Choroid plexus epithelial cell (primary cell): ENCODE results near the gene OXTR.
A peak's percentile ranks its signal among the peaks of the same experiment; 100 is the strongest.

Source experiments
- DNase-seq: peaks from one replicate; pipeline ENCODE4 v3.0.0-alpha.2; 2010; ENCODE audit warnings: low read depth
- H3K4me3 ChIP-seq: 2 replicates; pipeline ENCODE4 v1.5.1; 2011; ENCODE audit warnings: low read depth, mild to moderate bottlenecking, control low read depth, low read length, moderate library complexity
- TF ChIP-seq, protein P1 (sequence below): conservative IDR thresholded peaks from 2 replicates; pipeline ENCODE4 v1.5.1; 2011; ENCODE audit warnings: low read depth, mild to moderate bottlenecking, control low read depth, inconsistent platforms, low read length, moderate library complexity

Gene OXTR

DNA sequence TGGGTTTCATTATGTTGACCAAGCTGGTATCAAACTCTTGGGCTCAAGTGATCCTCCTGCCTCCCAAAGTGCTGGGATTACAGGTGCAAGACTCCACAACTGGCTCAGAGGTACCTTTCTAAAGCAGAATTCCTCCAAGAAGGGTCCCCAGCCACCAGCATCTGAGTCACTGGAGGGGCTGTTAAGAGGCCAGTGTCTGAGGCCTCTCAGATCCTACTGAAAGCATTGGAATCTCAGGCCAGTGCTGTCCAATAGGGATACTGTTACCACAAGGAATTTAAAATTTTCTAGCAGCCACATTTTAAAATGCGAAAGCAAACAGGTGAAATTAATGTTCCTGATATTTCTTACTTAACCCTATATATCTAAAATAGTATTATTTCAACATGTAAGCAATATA lies 34.5 kb downstream of the OXTR start:
- H3K4me3 ChIP-seq = no peak overlapping the region
- no peak for DNase-seq
- TF ChIP-seq, protein P1, sequence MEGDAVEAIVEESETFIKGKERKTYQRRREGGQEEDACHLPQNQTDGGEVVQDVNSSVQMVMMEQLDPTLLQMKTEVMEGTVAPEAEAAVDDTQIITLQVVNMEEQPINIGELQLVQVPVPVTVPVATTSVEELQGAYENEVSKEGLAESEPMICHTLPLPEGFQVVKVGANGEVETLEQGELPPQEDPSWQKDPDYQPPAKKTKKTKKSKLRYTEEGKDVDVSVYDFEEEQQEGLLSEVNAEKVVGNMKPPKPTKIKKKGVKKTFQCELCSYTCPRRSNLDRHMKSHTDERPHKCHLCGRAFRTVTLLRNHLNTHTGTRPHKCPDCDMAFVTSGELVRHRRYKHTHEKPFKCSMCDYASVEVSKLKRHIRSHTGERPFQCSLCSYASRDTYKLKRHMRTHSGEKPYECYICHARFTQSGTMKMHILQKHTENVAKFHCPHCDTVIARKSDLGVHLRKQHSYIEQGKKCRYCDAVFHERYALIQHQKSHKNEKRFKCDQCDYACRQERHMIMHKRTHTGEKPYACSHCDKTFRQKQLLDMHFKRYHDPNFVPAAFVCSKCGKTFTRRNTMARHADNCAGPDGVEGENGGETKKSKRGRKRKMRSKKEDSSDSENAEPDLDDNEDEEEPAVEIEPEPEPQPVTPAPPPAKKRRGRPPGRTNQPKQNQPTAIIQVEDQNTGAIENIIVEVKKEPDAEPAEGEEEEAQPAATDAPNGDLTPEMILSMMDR = no peak

DNA sequence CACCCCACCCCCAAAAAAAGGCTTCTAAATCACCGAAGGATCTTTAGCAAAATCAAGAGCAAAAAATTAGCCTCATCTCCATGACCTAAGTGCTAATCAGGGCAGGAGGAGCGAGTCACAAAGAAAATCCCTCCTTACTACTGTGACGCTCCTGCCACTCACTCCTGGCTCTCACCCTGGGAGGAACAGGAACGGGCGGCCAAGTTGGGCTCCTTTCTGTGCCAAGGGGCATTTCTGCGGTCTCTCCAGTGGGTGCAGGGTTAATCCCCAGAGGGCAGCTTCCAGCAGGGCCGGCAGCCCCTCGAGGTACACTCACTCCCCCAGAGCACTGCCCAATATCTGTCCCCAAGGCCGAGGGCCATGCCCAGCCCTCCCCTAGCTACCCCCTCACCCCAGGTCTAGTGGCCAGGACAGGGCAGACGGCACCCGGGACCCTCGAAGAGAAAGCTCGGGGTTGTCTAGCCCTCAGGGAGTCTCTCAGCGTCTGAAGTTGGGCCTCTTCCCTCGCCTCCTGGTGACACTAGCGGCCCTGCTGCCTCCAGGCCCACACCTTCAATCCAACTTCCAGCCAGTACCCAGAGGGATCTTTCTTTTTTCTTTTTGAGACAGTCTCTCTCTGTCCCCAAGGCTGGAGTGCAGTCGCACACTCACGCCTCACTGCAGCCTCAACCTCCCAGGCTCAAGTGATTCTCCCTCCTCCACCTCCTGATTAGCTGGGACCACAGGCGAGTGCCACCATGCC lies 35.1 kb downstream of the OXTR start:
- TF ChIP-seq, protein P1 = no peak
- DNase-seq = no peak
- H3K4me3 ChIP-seq = no peak overlapping the region

DNA sequence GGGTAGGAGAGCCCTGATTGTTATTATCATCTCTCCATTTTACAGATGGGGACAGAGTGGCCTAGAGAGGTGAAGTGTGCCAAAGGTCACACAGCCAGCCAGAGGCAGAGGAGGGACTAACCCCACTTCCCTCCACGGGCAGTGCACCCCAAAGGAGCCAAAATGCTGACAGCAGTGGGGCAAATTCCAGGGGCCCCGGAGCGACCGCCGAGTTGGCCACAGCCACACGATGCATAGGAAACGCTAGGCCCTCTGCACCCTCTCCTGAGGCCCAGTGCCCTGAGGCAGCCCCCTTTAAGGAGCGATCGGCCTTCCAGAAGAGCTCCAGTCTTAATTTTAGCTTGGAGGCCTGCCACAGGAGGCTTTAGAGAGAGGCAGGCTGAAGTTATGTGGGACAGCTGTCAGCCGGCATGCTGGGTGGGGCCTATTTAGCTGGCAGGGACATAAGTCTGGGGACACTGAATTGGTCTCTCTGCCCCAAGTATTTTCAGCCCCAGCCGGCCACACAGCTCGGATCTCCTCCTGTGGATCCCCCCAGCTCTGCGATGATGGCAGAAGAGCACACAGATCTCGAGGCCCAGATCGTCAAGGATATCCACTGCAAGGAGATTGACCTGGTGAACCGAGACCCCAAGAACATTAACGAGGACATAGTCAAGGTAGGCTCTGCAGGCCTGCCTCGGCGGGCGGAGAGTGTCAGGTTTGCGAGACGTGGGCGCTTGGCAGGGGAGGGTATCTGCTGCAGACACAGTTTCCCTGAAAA lies 35.9 kb downstream of the OXTR start, which contains the start of gene CAV3:
CAV3 (plus strand) TSS at position 471 of the 763 bp plus-strand sequence; CDS start at position 546, 75 bp downstream.
- H3K4me3 ChIP-seq = no peak within 1 kb of the TSS
- TF ChIP-seq, protein P1 = no peak
- DNase-seq = no peak

DNA sequence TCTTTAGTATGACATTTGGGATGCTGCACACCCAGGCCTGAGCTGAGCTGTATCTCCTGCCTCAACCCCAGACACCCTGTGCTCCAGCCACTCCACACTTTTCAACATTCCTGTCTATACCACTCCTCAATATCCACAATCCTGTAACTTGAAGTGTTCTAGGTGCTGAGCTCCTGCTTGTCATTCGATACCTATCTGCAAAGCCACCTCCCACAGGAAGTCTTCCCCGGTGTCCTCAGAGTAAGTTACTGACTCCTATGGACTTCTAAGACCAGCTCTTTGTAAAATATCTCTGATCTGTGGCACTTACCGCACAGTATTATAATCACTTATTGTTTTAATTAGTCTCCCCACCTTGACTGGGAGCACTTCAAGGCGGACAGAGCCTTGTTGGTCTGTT lies 37.0 kb downstream of the OXTR start:
- no peak for DNase-seq
- TF ChIP-seq, protein P1 = no peak
- H3K4me3 ChIP-seq = no peak overlapping the region

DNA sequence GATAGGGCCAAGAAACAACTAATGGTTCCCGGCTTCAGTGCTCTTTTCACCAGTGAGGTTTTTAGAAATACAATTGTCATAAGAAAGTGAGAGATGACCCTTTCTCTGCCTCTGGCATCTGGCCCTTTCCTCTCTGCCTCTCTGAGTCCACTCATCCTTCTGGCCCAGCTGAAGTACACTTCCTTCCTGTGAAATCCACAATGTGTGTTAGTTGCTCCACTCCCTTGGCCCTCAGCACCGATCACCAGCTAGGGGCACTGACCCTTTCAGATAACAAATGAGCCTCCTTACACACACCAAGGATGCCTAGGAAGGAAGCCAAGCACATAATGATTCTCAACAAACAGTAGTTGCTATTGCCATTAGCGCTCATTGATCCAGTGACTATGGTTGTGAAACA lies 38.8 kb downstream of the OXTR start:
- DNase-seq = peak; percentile 44
- H3K4me3 ChIP-seq = no peak overlapping the region
- TF ChIP-seq, protein P1 = no peak

DNA sequence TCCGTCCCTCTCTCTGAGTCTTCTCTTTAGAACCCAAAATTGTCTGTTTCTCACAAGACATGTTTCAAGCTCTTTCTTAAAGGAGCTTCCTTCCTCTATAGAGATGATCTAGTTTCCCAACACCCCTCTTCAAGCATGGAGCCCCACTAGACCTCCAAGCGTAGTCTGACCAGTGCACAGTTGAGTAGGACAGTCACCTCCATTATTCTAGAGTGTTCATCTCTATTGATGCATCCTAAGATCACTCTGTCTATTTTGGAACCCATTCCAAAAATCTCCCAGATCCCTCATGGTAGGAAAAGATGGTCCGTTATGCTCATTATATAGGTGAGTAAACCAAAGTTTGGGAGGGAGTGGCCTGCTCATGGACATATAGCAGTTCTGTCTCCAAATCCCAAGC lies 39.9 kb downstream of the OXTR start:
- no peak overlapping the region for H3K4me3 ChIP-seq
- no peak for DNase-seq
- TF ChIP-seq, protein P1 = no peak
